NCI-H226 (cell line): ENCODE data around the gene DOK1.

ENCODE experiments used
- DNase-seq: peaks from one replicate; pipeline ENCODE4 v3.0.0-alpha.2; 2015

Gene DOK1

GRCh38 chr2:74603282-74604000, 48.9 kb downstream of the DOK1 start:
- no peak for DNase-seq

GRCh38 chr2:74606927-74607326, 52.4 kb downstream of the DOK1 start:
- DNase-seq = no peak
